Naive B cell (primary cell): ENCODE data around the gene ELAVL1. TPM values are rescaled to one million over a fixed set of nuclear protein-coding genes. Genes with fewer than 3 reads are reported as not detected.

Source experiments
- ATAC-seq, 2 donors: fragments of 150-1000 bp; cut with Tn5 transposase; 2 replicates each; pipeline ENCODE4 v1.10.0; 2021; ENCODE audit warnings: low read depth in 2 of 2, mild to moderate bottlenecking in 2 of 2, moderate library complexity in 2 of 2
- DNase-seq: peaks from one replicate; pipeline ENCODE4 v3.0.0; 2022
- H3K27ac Mint-ChIP-seq, 6 donors: one replicate each; pipeline ENCODE4 v1.8.0; 2020 to 2022; ENCODE audit warnings: mild to moderate bottlenecking in 6 of 6, mixed read lengths in 6 of 6, moderate library complexity in 5 of 6, inconsistent platforms in 2 of 6
- H3K27me3 Mint-ChIP-seq, 3 donors: one replicate each; pipeline ENCODE4 v1.8.0; 2021 to 2022; ENCODE audit warnings: mixed read lengths in 3 of 3, mild to moderate bottlenecking in 1 of 3
- H3K36me3 Mint-ChIP-seq, 2 donors: one replicate each; pipeline ENCODE4 v1.8.0; 2020 to 2022; ENCODE audit warnings: mixed read lengths in 2 of 2, inconsistent platforms in 1 of 2, mild to moderate bottlenecking in 1 of 2
- H3K4me1 Mint-ChIP-seq, 3 donors: one replicate each; pipeline ENCODE4 v1.8.0; 2020 to 2022; ENCODE audit warnings: mixed read lengths in 3 of 3, inconsistent platforms in 1 of 3, mild to moderate bottlenecking in 1 of 3, moderate library complexity in 1 of 3
- H3K4me3 Mint-ChIP-seq, 8 donors: one replicate each; pipeline ENCODE4 v1.8.0; 2020 to 2022; ENCODE audit warnings: mild to moderate bottlenecking in 8 of 8, mixed read lengths in 8 of 8, moderate library complexity in 8 of 8, inconsistent platforms in 2 of 8
- H3K9me3 Mint-ChIP-seq, 7 donors: one replicate each; pipeline ENCODE4 v1.8.0; 2020 to 2022; ENCODE audit warnings: mixed read lengths in 7 of 7, mild to moderate bottlenecking in 5 of 7, inconsistent platforms in 2 of 7, moderate library complexity in 1 of 7
- polyA plus RNA-seq, 6 donors: library from polyadenylated mRNA; unstranded; fragments of 300-500 nt; fragmentation: Illumina TruSeq; gene quantifications; one replicate each; pipeline ENCODE4 v1.2.3, GENCODE V29; 2021; ENCODE audit warnings: low read depth in 6 of 6

The ELAVL1 gene
- polyA plus RNA-seq, 6 donors from 2014 or later, result 49.9 to 74.3 (median 59.4) TPM

DNA sequence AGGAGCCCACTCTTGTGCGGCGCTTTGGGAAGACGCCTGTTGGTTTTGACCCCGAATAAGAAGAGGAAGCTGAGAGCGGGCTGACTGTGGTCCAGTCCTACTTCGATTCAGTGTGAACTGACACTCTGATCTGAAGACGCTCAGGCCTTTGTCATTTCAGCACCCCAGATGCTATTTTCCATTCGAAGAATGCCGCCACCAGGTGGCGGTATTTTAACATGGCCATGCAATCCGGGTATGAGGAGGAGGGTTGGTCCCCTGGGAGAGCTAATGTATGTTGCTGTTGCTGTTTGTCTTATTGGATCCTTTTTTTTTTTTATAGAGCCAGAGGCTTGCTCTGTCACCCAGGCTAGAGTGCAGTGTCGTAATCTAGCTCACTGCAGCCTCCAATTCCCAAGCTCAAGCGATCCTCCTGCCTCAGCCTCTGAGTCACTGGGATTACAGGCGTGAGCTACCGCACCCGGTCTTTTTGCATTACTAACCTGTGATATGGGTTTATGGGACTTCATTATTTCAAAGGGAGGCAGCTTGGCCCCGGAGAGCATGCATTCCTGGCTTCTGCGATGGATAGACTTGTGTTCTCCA lies 61.2 kb downstream of the ELAVL1 start:
- Mint-ChIP-seq H3K4me3 (peak overlapping the region; percentile 80 to 95 (median 92)), H3K9me3 (no peaks in the 10 kb centered on the region), H3K4me1 (peaks cover 18 to 36% (median 26%) of the 10 kb centered on the region in 3 donors), H3K27ac (peak overlapping the region; percentile 97 to 100 (median 99)), H3K36me3 (peaks cover 0 to 9% of the 10 kb centered on the region in 2 donors), H3K27me3 (no peaks in the 10 kb centered on the region)
- ATAC-seq (peak; percentile 36 to 42), DNase-seq (peak; percentile 75)

DNA sequence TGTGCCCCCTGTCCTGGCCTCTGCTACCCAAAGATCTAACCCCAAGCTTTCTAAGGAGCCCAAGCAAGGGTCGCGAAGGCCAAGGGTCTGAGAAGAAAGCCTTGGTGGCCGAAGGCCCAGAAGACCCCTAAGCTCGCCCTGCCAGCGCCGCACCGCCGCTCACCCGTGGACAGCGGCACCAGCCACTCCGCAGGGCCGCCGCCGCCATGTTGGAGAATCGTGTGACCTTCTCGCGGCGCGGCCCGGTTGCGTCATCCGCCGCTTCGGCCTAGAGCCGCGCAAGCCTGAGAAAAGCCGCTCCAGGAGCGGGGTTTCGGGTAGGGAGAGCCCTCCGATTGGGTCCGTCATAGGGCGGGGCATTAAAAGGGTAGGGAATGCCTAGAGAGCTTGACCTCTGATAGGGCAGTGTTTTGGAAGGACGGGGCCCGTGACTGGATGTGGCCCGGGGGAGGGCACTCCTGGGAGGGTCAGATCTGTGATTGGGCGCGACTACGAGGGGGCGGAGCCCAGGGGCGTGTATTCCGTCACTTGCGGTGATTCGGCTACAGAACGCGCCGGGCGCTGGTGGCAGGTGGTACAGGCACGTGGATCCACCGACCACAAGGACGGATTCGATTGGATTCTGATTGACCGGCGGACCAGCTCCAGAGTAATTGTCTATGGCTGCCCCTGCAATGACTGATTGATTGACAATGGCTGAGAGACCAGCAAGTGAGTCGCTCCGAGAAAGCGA lies 61.8 kb downstream of the ELAVL1 start, which contains the start of gene TIMM44:
Gene TIMM44, minus strand, starts transcription at position 223 of the 733 bp plus-strand sequence. Its CDS starts 15 bp downstream, at position 208.
- Mint-ChIP-seq H3K27ac (peak within 1 kb of the TSS; percentile 97 to 100 (median 99)), H3K4me3 (peak within 1 kb of the TSS; percentile 80 to 95 (median 92)), H3K36me3 (peaks cover 5 to 9% of the 10 kb centered on the region in 2 donors), H3K4me1 (peaks cover 18 to 36% (median 26%) of the 10 kb centered on the region in 3 donors), H3K27me3 (no peaks in the 10 kb centered on the region), H3K9me3 (no peaks in the 10 kb centered on the region)
- DNase-seq (peak; percentile 100), ATAC-seq (peak; percentile 89 to 90)

DNA sequence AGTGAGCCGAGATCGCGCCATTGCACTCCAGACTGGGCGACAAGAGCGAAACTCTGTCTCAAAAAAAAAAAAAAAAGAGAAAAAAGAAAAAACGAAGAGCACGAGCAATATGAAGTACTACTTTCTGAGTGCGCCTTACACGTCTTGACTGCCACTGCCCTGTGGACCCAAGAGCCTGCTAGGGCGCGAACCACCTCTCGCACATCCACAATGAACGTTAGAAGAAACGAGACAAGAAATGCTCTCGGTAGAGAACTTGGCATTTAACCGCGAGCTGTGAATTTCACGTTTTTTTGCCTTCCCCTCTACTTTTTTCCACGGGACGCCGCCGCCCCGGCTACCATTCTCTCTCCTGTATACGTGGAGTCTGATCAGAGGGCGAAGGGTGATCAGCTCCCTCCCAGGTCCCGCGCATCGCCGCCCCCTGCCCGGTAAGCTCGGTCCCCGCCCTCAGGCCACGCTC lies 62.4 kb downstream of the ELAVL1 start:
- H3K27ac Mint-ChIP-seq, result peak overlapping the region; percentile 97 to 100 (median 99)
- H3K4me3 Mint-ChIP-seq, result peak overlapping the region; percentile 80 to 95 (median 92)
- DNase-seq (no peak), ATAC-seq (peak; percentile 11 to 16)
- peaks cover 5 to 9% of the 10 kb centered on the region in 2 donors for H3K36me3 Mint-ChIP-seq
- H3K27me3 Mint-ChIP-seq, result no peaks in the 10 kb centered on the region
- peaks cover 18 to 36% (median 26%) of the 10 kb centered on the region in 3 donors for H3K4me1 Mint-ChIP-seq
- H3K9me3 Mint-ChIP-seq, result no peaks in the 10 kb centered on the region

DNA sequence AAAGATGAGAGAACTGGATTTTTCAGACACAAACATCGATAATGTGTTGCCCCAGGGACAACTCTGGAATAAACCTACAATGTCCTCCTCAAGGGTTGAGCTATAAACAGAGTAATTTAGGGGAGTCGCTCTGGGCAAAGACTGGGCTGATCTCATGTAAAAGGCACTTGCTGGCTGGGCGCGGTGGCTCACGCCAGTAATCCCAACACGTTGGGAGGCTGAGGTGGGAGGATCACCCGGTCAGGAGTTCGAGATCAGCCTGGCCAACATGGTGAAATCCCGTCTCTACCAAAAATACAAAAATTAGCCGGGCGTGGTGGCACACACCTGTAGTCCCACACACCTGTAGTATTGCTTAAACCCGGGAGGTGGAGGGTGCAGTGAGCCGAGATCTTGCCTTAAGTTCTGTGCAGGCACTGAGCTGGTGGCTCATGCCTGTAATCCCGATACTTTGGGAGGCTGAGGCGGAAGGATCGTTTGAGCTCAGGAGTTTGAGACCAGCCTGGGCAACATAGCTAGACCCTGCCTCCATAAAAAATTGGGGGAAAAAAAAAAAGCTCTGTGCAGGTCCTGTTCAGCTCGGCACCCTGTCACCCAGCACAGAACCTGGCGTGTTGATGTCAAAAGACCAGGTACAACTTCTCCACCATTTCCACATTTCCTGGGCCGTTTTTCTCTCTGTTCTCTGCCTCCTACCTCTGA lies 63.4 kb downstream of the ELAVL1 start:
- Mint-ChIP-seq H3K9me3 (no peaks in the 10 kb centered on the region), H3K4me1 (peaks cover 18 to 36% (median 26%) of the 10 kb centered on the region in 3 donors), H3K27ac (peak overlapping the region in 4 of 6 donors; percentile 26 to 100 (median 71)), H3K36me3 (peaks cover 5 to 9% of the 10 kb centered on the region in 2 donors), H3K4me3 (peak overlapping the region in 7 of 8 donors; percentile 43 to 93 (median 82)), H3K27me3 (no peaks in the 10 kb centered on the region)
- ATAC-seq, result no peak
- DNase-seq, result no peak

DNA sequence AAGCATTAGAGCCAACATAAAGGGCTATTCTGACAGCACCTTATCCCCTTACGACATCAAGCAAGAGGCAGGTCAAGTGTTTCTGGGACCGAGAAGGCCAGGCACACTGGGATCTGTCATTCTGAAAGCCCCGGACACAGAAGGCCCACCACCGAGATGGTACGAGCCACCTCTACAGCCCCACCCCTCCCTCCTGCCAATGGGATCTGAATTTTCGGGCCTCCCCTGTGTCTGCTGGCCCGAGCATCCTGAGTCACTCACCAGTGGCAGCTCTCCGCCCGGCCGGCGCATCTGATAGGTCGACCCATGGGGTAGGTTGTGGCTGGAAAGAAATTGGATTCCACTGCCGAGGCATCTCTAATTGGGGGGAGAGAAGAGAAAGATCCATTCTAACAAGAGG lies 64.6 kb downstream of the ELAVL1 start:
- H3K36me3 Mint-ChIP-seq, result peaks cover 5 to 9% of the 10 kb centered on the region in 2 donors
- peak overlapping the region in 7 of 8 donors; percentile 12 to 88 (median 45) for H3K4me3 Mint-ChIP-seq
- H3K9me3 Mint-ChIP-seq, result no peaks in the 10 kb centered on the region

DNA sequence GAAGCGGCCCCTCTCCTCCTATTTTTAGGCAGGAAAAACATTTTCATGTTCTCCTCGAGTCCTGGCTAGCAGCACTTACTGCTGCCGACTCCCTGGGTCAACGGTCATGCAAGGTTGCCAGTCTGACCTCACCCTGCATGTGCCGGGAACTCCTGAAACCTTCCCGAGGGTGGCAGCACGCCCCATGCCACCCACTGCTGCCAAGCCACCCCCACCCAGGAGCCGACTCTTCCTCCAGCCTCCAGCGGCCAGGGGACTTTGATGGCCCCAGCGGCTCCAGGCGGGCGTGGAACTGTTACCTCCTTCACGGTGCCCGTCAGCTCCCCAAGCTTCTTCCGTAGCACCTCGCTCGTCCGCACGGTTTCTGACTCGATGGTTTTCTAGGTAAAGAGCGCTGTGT lies 70.7 kb downstream of the ELAVL1 start:
- H3K36me3 Mint-ChIP-seq, result peaks cover 0 to 5% of the 10 kb centered on the region in 2 donors
- H3K4me1 Mint-ChIP-seq, result no peaks in the 10 kb centered on the region
- DNase-seq (no peak), ATAC-seq (no peak)
- H3K9me3 Mint-ChIP-seq, result no peaks in the 10 kb centered on the region
- H3K4me3 Mint-ChIP-seq, result no peak overlapping the region
- H3K27ac Mint-ChIP-seq, result no peak overlapping the region
- H3K27me3 Mint-ChIP-seq, result no peaks in the 10 kb centered on the region

More for the DNA sequence above, 64.6 kb downstream of the ELAVL1 start:
- H3K27me3 Mint-ChIP-seq, result no peaks in the 10 kb centered on the region
- no peak for DNase-seq
- peaks cover 18 to 36% (median 26%) of the 10 kb centered on the region in 3 donors for H3K4me1 Mint-ChIP-seq
- H3K27ac Mint-ChIP-seq, result peak overlapping the region in 1 of 6 donors; percentile 39
- no peak for ATAC-seq

DNA sequence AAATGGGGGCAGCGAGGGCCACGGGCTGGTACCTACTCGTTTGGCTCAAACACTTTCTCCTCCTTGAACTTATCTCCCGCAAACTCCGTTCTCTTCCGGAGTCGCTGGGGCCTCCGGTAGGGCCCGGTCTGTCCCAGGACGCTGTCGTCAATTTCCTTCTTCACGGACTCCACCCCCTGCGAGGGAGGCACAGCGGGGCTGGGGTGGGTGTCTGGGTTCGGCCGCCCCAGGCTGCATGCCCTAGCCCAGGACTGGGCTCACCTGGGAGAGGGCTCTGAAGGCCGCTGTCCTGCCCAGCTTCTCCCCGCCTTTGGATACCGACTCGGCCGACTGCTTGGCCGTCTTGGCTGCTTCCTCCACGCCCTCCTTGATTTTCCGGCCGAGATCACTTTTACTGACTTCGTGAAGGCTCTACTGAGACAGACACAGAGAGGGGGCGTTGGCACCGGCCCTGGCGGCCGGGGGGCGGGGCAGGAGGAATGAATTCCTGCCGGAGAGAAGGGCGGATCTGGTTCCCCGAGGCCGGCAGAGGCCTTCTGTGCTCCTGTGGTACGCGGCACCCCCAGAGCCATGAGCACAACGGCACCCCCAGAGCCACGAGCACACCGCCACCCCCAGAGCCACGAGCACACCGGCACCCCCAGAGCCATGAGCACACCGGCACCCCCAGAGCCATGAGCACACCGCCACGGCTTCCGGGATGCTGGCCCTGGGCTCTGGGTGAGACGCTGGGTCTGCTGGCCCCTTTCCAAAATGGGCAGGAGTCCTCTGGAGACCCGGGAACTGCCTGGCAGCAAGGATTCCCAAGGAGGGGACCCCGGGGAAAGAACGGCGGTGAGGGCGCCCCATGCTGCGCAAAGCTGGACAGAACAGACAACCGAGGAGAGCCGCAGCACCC lies 71.4 kb downstream of the ELAVL1 start:
- peaks cover 0 to 4% of the 10 kb centered on the region in 2 donors for H3K36me3 Mint-ChIP-seq
- H3K27me3 Mint-ChIP-seq, result no peaks in the 10 kb centered on the region
- no peak for DNase-seq
- ATAC-seq, result no peak
- no peaks in the 10 kb centered on the region for H3K4me1 Mint-ChIP-seq
- H3K9me3 Mint-ChIP-seq, result no peaks in the 10 kb centered on the region
- no peak overlapping the region for H3K4me3 Mint-ChIP-seq
- peak overlapping the region in 1 of 6 donors; percentile 72 for H3K27ac Mint-ChIP-seq

DNA sequence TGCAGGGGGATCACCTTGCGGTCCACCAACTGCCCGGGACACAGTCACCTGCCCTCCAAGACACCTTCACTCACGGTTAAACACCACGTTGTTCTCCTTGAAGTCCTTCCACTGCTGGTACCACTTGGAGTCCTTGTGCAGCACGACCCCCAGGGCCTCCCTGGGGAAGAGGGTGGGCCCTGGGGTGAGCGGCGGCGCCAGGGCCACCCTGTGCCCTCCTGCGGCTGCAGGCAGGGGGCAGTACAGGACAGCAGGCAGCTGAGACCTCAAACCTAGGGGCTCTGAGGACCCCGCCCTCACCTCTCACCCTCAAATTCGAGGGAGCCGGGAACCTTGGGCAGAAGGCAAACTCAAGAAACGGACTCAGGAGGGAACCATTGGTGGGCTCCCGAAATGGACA lies 72.0 kb downstream of the ELAVL1 start:
- Mint-ChIP-seq H3K9me3 (no peaks in the 10 kb centered on the region), H3K4me3 (no peak overlapping the region), H3K27ac (no peak overlapping the region), H3K36me3 (no peaks in the 10 kb centered on the region), H3K4me1 (peaks cover 0 to 2% (median 0%) of the 10 kb centered on the region in 3 donors), H3K27me3 (no peaks in the 10 kb centered on the region)
- ATAC-seq, result no peak
- DNase-seq, result no peak

DNA sequence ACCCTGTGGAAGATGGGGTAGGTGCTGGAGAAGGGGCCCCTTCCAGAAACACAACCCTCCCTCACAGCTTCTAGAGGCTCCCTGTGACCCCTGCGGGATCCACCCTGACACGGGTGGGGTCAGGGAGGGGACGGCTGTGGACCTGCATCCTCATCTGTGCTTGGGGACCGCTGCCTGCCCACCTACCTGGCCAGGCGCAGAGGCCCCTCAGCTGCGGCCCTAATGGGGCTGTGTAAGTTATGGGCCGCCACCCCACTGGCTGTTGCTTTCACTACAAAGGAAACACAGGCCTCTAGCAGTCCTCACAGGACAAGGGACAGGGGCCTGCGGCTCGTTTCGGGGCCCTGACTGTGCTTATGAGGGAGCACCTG lies 72.5 kb downstream of the ELAVL1 start:
- no peak for ATAC-seq

DNA sequence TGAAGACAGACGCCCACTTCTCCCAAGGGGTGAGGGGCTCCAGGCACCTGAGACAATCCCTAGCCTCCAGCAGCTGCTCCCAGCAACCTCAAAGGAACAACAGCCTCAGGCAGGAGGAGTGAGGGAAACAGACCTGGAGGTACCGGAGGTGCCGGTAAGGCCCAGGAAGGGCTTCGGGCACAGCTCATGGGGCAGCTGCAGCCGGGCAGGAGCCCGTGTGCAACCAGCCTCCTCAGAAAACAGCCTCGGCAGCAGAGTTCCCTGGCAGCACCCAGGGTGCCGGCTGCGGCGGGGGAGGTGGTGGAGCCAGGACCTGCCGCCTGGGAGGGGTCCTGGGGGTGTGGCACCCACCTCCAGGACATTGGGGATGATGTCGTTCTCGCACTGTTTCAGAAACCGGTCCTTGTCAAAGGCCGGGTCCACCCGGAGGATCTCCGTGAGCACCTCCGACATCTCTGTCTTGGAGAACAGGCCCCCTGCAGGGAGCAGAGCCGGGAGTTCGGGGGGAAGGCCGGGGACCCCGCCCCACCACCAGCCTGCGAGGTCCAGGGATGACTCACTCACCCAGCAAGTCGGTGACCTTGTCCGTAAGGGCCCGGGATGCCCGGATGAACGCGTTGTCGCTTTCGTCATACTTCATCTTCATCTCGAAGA lies 73.0 kb downstream of the ELAVL1 start:
- no peak for DNase-seq
- Mint-ChIP-seq H3K4me3 (no peak overlapping the region), H3K27ac (peak overlapping the region in 1 of 6 donors; percentile 54), H3K27me3 (no peaks in the 10 kb centered on the region), H3K4me1 (peaks cover 0 to 4% (median 3%) of the 10 kb centered on the region in 3 donors), H3K36me3 (no peaks in the 10 kb centered on the region), H3K9me3 (no peaks in the 10 kb centered on the region)
- ATAC-seq, result no peak

More for the DNA sequence above, 72.5 kb downstream of the ELAVL1 start:
- Mint-ChIP-seq H3K27ac (no peak overlapping the region), H3K9me3 (no peaks in the 10 kb centered on the region), H3K4me3 (no peak overlapping the region), H3K4me1 (peaks cover 0 to 4% (median 0%) of the 10 kb centered on the region in 3 donors), H3K27me3 (no peaks in the 10 kb centered on the region), H3K36me3 (no peaks in the 10 kb centered on the region)
- DNase-seq, result no peak

DNA sequence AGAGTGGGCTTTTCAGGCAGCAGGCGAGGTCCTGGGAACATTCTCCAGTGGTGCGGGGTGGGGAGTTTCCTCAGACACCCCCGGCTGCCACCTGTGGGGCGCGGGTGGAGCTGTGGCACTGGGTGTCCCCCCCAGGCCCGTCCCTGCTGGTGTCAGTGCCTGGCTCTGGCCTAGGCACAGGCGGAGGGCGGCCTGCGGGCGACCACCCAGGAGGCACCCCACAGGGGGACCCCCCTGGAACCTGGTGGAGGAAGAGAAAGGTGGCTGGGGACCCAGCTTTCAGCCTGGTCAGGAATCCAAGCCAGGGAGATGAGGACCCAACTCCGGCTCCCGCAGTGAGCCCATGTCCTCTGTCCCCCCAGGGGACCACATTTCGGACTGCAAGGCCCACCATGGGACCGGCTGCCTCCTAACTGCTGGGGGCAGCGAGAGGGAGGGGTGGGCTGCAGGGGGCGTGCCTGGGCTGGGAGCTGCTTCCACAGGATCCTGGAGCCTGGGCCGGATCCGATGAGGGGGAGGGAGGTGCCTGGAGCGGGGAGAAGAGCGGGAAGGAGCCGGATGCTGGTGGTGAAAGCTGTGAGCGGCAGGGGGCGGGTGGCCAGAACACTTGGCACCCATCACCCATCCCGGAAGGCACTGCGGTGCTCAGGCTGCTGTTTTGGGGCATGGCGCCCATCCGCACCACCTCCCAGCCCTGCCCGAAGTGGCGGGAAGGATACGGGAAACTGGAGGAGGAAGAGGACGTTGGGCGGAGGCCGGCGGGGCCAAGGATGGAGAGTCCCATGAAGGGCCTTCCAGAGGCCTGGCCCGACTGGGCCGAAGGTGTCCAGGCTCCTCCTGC lies 74.0 kb downstream of the ELAVL1 start:
- Mint-ChIP-seq H3K4me1 (peaks cover 3 to 5% (median 4%) of the 10 kb centered on the region in 3 donors), H3K9me3 (no peaks in the 10 kb centered on the region), H3K27ac (peak overlapping the region in 1 of 6 donors; percentile 34), H3K4me3 (no peak overlapping the region), H3K36me3 (no peaks in the 10 kb centered on the region), H3K27me3 (no peaks in the 10 kb centered on the region)
- DNase-seq (no peak), ATAC-seq (no peak)
